Diencephalon (tissue), 1 donor: ENCODE measurements around the gene BAD. TPM values are rescaled to one million over a fixed set of nuclear protein-coding genes. Genes with fewer than 3 reads are reported as not detected.

ENCODE experiments used
- total RNA-seq: library from RNA; depleted of rRNA; stranded (reverse); fragments of >200 nt; gene quantifications from one replicate; pipeline ENCODE4 v1.2.3, GENCODE V29; 2014

BAD gene
- total RNA-seq, result 53.3 TPM

GRCh38 chr11:64284048-64284961 lies at the start of gene BAD:
Gene BAD (minus strand): TSS chr11:64284665. CDS start chr11:64284368, 297 bp downstream.

DNA sequence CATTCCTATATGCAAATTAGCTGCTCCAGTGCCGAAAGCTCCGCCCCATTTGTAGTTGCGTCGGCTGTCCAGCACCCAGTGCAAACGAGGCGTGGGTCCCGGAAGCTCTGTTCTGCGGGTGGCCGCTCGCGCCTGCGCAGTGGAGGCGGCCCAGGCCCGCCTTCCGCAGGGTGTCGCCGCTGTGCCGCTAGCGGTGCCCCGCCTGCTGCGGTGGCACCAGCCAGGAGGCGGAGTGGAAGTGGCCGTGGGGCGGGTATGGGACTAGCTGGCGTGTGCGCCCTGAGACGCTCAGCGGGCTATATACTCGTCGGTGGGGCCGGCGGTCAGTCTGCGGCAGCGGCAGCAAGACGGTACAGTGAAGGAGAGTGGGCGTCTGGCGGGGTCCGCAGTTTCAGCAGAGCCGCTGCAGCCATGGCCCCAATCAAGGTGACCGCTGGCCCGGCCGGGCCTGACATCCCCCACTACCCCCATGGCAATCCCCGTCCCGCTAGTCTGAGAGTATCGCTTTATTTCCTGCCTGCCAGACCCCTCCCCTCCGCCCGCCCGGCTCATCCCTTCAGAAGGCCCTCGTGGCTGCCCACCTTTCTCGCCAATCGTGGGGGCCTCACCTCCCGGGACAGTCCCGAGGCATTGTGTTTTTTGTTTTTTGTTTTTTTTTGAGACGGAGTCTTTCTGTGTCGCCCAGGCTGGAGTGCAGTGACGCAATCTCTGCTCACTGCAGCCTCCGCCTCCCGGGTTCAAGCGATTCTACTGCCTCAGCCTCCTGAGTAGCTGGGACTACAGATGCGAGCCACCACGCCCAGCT lies 33.7 kb upstream of the BAD start, which contains the start of gene PRDX5:
PRDX5 (plus strand) TSS at position 161 of the 805 bp plus-strand sequence; CDS start at position 256, 95 bp downstream.

DNA sequence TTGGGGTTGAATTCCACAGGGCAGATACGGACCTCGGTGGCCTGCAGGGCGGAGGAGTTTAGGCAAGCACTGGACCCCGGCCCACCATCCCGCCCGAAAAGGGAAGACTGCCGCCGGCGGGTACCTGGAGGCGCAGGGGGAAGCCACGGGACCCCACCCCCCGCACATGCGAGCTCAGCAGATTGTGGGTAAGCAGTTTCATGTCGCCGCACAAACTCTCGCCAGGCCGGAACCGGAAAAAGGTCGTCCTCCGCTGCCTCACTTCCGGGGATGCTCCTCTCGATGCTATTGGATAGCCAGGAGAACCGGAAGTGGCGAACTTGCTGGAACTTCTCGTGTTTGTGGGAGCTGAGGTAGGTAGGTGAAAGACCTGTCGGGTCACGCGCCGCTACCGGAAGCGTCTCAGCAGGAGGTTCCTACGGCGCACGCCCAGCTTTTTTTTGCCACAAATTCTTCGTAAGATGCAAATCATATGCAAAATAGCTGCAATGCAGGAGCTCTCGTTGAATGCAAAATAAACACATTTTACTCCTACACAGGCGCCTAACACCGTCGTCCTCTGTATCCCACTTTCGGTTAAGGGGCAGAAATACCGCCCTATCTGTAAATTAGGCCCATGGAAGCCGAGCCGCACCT lies 33.0 kb upstream of the BAD start, which contains the start of gene TRMT112:
TRMT112 (minus strand) TSS at position 235 of the 636 bp plus-strand sequence; CDS start at position 202, 33 bp downstream.

GRCh38 chr11:64305075-64305690 lies 20.7 kb upstream of the BAD start, which contains the start of gene ESRRA:
Gene ESRRA (plus strand): TSS chr11:64305524. CDS start chr11:64307180, 1,656 bp downstream.

DNA sequence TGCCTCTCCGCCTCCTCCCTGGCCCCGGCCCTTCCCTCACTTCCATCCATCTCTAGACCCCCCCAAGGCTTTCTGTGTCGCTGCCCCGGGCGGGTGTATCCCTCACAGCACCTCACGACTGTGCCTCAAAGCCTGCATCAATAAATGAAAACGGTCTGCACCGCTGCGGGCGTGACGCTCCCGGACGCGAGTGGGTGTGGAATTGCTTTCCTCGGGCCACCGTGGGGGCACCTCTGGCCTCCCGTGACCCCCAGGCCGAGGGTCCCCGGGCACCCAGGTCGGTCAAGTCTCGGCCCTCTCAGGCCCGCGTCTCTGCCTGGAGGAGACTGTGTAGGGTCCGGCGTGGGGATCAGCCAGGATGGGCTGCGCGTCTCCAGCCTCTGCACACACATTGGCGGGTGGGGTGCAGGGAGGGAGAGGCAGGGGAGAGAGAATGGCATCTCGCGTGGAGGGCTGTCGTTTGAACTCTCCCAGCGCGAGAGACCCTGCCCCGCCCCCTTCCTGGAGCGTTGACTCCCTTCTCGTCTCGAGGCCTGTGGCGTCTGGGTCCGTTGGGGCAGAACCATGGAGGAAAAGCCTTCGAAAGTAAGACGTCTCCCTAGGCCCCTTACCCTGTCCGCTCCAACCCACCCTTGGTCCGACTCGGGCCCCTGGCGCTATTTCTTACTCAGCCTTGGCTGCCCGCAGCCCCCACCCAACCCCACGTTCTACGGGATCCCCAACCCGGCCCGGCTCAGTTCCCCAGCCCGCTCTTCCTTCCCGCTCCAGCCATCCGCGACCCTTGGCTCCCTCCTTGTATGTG lies 15.6 kb upstream of the BAD start, which contains the start of gene CATSPERZ:
CATSPERZ (plus strand) TSS at position 512 of the 802 bp plus-strand sequence; CDS start at position 565, 53 bp downstream.

GRCh38 chr11:64291262-64291751 lies 6.8 kb upstream of the BAD start, which contains the start of gene KCNK4:
Gene KCNK4 (plus strand): TSS chr11:64291302. CDS start chr11:64293019, 1,717 bp downstream.

GRCh38 chr11:64284962-64285884 lies 758 bp upstream of the BAD start, which contains the start of gene GPR137:
Gene GPR137 (plus strand): TSS chr11:64285848. CDS start chr11:64286525, 677 bp downstream.

GRCh38 chr11:64251016-64251752 lies 33.3 kb downstream of the BAD start, which contains the start of gene PLCB3:
Gene PLCB3 (plus strand): TSS chr11:64251530. CDS start chr11:64251650, 120 bp downstream.

DNA sequence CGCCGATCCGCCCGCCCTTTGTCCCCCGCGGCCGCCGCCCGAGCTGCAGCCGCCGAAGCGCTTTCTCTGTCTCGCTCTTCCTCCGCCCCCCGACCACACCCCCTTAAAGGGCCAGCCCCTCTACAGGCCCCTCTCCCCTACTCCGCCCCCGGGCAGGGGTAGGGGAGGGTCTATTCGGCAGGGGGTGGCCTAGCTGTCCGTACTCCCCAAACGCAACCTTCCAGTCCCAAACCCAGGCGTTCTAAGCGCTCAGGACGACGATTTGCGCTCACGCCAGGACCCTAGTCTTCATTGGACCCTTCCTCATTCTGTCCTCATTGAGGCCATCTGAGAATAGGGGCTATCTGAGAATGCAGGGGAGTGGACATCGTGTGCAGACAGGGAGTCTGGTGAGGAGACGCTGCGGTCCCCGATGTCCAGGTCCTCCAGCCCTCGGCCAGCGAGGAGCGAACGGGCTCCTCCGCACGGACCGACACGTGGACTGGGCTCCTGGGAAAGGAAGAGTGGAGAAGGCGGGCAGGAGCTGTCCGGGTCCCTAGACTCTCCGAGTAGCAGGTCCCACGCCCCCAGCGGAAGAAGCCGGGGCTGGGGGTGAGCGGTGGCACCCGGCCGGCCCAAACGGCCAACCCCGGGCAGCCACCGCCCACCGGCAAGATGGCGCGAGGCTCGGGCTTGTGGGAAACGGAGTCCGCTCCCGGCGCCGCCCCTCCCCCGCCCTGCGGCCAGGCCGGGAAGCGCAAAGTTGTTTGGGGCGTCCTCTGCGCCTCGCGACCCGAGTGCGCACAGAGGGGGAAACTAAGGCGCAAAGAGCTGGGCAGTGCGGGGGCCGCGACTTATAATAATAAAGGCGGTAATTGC lies 37.4 kb downstream of the BAD start, which contains the start of gene PPP1R14B:
PPP1R14B (minus strand) TSS at position 73 of the 858 bp plus-strand sequence. CDS start 270 bp downstream, outside the sequence.

DNA sequence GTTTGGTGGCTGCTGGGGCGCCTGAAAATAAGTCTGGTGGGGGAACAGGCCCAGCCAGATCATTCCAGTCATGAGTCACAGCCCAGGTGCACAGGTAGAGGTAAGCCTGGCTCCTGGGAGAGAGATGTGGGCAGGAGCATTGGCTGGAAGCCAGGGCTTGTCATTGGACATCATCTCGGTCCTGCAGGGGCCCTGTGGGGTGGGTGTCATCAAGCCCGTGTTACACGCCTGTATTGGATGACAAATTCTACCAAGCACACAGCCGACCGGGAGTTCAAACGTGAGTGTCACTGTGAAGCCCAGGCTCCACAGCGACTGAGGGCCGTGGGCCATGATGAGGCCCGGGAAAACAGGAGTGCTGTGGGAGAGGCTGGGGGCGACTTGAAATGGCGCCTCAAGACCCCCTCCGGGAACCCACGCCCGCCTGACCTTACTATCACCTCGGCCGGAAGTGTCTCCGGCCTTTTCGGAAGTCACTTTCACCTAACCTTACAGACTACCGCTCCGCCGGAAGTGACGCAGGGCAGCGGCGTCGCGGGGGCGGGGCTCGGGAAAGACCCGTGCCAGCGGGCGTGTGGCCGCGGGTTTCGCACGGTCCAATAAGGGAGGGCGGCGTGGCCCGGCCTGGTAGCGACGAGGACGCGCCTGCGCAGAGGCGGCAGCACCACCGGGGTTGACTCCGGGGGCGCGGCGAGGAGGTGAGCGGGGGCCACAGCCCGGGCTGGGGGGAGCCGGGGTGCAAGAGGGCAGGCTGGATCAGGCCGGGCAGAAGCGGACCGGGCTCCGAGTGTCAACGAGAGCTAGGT lies 43.8 kb downstream of the BAD start, which contains the start of gene FKBP2:
FKBP2 (plus strand) TSS at position 661 of the 806 bp plus-strand sequence. CDS start 1,293 bp downstream, outside the sequence.

DNA sequence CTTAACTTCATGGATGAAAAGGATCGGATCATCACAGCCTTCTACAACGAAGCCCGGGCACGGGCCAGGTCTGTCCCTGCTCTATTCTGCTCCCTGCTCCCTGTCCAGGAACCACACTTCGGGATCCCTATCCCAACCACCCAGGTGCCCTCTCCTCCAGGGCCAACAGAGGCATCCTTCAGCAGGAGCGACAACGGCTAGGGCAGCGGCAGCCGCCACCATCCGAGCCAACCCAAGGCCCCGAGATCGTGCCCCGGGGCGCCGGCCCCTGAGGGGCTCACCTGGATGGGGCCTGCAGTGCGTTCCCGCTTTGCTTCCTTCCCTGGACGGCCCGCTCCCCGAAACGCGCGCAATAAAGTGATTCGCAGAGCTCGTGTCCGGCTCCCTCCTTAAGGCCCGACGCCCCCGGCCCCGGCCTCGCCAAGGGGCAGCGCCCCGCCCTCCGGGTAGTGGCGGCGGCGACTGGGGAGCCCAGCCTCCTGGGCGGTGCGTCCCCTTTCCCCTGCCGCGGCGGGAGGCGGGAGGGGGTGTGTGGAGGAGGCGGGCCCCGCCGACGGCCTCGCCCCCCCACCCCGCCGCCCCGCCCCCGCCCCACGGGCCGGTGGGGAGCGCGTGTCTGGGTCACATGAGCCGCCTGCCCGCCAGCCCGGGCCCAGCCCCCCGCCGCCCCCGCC lies 50.4 kb downstream of the BAD start, which contains the start of gene VEGFB:
VEGFB (plus strand) TSS at position 672 of the 674 bp plus-strand sequence. CDS start 250 bp downstream, outside the sequence.

GRCh38 chr11:64230171-64230984 lies 54.1 kb downstream of the BAD start, which contains the start of gene DNAJC4:
Gene DNAJC4 (plus strand): TSS chr11:64230548. CDS start chr11:64230855, 307 bp downstream.

GRCh38 chr11:64225608-64226506 lies 58.6 kb downstream of the BAD start, which contains the start of the genes NUDT22 and TRPT1:
Gene NUDT22 (plus strand): TSS chr11:64226274. CDS start chr11:64226653, 379 bp downstream.
Gene TRPT1 (minus strand): TSS chr11:64226186. CDS start chr11:64225860, 326 bp downstream.

